Stimulated activated CD8-positive, alpha-beta memory T cell treated with anti-CD3 and anti-CD28 coated beads, Interleukin-4, amount 100 ng/mL, for 48 hours (primary cell): Measurements from ENCODE around the gene RBP3.
A peak's percentile ranks its signal among the peaks of the same experiment; 100 is the strongest.

Experiments used
- DNase-seq: peaks from one replicate; pipeline ENCODE4 v3.0.0-alpha.2; 2020

RBP3 gene

DNA sequence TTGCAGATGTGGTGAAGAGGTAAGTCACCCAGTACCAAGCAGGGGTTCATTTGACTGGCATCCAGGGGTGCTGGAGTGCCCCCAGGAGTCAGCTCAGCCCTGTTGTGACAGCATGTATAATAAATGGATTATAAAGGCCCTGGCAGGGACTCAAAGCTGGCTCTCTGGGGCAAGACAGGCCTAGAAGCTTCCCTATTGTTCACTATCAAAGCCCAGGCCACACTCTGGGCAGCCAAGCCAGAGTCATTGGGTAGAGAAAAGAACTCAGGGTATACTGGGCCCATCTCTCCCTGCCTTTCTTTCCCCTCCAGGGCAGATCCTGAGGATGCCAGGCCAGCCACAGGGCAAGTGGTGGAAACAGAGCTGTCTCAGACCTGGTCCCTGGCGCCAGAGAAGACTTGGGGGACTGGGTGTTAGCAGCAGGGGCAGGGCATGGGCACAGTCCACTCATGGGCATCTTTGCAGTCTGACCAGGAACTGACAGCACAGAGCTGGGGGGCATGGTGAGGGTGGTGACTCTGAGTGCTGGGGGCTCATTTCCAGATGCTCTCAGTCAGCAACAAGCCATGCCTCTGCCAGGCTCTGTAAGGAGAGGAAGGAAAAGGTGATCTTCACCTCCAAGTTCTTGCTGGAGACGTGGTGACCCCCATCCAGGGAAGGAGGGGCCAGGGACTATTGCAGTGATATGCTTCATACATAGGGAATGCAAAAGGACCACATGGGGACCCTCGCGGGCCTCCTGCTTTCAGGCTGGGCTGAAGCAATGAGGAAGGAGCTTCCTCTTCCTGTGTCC lies 11.7 kb downstream of the RBP3 start:
- no peak for DNase-seq

DNA sequence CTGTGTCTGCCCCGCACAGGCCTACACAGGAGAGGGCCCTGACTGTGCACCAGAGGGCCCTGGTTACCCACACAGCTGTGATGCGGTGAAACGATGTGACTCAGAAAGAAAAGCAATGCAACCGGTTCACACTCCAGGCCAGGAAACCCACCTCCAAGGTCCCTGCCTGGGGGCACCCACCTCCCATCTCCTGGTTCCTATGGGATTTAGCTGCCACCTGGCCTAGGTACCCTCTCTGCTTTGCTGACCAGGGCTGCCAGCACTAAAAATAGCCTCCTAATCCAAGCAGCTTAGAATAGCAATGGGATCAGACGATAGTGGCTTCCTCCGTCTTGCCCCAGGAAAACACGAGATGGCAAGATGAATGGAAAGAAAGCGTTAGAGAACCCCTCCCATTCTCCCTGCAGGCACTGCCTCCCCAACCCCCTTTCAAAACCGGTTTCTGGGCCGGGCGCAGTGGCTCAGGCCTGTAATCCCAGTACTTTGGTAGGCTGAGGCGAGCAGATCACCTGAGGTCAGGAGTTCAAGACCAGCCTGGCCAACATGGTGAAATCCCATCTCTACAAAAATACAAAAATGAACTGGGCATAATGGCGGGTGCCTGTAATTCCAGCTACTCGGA lies 12.4 kb downstream of the RBP3 start:
- DNase-seq, result no peak

DNA sequence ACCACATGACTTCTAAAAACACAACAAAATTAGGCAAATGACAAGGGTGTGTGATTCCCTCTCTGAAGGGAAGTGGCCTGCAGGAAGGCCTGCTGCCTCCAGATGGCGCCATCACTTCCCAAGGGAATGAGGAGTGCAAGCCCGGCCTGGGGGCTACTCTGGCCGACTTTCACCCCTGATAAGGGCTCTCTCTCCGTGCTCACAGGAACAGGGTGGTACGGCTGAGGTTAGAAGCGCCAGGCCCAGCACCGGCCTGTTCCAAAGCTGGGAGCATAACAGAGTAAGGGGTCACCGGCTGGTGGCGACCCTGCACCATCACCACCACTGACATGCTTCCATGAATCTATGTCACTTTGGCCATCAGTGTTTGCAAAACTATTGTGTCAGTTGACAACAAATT lies 13.1 kb downstream of the RBP3 start:
- DNase-seq, result peak; percentile 73

DNA sequence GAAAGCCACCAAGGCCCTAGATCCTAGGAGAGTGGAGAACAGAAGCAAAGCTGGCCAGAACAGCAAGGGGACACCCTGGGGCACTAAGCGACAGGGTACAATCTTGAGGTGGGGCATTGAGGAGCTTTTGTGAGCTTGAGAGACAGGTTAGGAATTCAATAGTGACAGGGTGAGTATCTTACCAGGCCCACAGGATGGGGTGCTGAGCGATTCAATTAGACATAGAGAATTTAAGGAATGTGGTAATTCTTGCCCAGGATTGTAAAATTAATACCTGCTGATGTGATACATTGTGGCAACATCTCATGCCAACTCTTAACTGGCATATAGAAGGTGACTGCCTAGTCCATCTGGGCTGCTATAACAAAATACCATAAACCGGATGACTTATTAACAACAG lies 14.0 kb downstream of the RBP3 start:
- no peak for DNase-seq

DNA sequence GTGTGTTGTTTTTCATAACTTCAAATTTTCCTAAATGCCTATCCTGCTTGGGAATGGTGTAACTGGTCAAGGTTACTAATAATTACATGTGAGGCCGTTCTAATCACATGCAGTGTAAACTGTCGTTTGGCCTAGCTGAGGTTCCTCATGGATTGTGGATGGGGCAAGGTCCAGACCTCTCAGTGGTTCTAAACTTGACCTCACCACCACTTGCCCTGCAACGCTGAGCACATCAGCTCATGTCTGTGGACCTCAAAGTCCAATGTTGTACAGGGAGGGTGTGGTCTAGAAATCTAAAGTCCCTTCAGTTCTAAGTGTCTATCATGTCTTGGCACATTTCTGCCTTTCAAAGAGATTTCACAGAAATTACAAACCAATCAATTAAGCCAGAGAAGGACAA lies 15.6 kb downstream of the RBP3 start:
- no peak for DNase-seq

DNA sequence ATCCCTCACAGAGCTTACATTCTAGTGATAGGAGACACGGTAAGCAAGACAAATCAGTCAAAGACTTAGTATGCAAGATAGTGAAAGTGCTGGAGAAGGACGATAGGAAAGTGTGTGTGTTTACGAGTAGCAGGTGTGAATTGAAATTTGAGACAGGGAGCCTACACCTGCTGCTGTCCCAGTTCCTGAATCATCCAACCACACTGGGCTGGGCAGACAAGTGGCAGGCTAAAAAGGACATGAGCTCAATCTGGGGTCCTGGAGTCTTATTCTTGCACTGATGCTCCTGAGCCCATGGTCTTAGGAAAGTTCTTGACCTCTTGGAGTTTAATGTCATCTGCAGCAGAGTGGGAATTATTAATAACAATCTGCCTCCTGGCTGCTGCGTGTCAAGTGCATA lies 16.2 kb downstream of the RBP3 start:
- no peak for DNase-seq

DNA sequence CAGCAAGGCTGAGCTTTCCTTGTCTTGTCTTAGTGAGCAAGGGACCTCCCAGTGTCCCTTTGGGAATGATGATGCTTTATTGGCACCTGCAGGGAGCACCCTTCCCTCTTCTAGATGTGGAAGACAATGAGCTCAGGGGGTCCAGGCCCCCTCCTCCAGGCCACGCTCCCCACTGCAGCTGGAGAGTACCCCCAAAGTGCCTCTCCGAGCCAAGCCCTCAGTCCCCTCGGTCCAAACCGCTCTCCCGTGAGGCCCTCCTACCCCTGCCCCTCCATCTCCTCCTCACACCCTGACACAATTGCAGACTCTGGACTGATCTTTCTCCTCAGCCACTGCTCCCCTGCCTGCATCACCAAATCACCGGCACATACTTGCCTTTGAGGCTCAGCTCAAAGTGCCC lies 16.7 kb downstream of the RBP3 start:
- DNase-seq, result no peak

DNA sequence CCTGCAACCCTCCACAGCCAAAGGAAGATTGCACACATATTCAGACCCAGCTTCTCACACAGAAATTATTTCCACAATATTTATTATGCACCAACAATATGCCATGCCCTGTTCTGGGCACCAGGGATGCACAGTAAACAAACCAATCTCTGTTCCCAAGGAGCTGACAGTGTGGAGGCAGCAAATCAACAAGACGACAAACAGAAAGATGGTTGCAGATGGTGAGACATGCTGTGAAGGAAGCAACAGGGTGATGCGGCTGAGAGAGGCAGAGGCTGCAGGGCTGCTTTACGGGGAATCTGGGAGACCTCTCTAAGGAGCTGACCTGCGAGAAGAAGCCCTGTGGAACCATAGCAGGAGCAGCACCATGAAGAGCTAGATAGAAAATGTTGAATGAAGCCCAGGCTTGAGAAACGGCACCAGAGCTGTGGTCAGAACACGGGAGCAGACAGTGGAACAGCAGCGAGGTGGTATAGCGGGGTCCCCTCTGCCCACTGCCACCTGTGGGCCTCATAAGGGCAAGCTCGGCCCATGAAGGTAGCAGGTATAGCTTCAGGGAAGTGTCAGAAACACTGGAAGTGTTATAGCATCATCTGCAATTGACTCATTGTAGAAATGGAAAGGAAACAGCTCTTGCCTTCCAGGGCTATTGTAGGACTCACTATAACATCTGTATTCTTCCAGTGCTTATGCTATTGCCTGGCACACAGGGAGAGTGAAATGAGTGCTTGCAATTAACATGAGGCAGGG lies 17.4 kb downstream of the RBP3 start:
- DNase-seq, result no peak

DNA sequence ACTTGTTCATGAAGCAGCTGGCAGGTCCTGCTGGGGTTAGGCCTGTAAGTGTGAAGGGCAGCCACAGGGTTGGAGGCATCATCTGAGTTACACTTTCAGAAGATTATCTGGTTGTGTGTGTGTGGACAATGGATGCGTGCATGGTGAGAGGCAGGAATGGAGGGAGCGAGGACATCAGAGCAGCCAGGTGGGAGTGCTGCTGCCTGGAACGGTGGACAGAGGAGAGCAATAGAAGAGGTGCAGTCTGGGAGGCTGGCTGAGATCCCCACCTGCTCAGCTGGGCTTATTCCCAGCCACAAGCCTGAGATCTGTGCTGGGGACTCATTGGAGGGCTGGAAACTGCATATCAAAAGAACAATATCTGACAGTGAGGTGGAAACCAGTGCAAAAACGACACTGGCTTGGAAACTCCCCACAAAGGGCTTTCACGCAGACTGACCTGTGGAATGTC lies 18.0 kb downstream of the RBP3 start:
- DNase-seq, result no peak

DNA sequence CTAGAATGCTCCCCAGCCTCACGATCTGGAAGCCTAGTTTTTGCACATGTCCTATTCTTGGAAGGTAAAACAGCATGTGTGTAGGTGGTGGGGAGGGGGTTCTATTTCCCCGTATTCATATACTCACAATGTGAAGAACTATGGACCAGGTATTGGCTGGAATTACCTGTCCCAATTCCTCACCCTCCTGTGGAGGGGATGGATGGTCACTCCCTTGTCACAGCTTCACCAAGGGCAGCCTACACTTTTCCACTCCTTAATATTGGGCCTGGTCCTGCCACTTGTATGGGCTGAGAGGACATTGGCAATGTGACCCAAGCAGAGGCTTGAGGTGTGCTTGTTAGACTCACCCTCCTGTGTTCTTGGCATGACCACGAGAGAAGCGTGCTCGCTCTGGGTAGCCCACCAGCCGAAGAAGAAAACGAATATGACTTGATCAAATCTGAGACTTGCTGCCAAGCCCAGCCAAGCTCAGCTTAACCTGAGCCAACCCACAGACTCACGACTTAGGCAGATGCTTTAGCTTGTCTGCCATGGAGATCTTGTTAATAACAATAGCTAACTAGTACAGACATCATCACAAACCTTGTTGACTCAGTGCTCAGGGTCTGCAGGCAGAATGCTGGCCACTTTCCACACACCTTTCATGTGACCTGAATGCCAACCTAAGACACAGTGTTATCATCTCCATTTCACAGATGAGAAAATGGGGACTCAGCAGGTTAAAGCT lies 18.7 kb downstream of the RBP3 start:
- DNase-seq, result no peak

DNA sequence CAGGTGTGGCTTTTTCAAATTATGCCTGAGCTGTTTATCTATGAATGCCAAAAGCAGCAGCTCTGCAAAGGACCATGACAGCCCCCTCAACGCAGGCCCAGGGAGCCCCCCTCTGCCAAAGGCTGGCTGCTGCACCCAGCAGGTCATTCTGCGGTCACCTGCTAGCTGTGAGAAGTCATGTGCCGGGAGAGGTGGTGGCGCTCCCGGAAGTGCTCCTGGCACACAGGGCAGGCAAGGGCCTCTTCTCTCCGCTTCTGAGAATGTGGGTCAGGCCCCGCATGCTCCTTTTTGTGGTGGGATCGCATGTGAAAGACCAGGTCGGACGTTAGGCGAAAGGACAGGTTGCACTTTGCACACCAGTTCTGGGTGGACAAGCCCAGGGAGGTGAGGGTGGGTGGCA lies 19.5 kb downstream of the RBP3 start:
- DNase-seq, result no peak

DNA sequence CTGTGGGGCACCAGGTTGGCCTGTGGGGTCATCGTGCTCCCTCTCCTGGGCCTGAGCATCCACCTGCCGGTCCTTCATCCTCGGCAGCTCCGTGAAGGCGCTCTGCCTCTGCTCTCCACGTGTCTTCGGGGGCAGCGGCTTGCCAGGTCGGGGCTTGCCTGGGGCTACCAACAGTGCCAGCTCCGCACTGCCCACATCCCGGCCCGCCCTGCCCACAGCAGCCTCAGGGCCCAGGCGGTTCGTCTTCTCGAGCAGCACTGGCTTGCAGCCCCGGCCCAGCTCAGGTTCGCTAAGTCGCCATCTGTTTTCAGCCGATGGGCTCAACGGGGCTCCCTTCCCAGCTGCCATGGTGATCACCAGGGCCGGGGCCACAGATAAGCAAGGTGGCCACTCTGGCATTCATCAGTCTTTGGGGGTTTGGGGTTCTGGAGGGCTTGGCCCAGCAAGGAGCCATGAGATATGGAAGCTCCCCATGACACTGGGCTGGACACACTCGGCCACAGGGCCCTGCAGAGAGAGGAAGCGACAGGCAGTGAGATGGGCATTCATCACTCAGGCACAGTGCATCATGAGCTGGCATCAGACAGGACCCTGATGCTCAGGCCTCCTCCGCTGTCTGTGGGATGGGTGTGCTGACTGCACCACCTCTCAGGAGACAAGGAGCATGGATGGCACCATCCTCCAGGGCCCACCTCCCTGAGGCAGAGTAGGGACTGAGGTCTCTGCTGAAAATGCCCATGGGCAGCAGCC lies 20.4 kb downstream of the RBP3 start:
- no peak for DNase-seq

DNA sequence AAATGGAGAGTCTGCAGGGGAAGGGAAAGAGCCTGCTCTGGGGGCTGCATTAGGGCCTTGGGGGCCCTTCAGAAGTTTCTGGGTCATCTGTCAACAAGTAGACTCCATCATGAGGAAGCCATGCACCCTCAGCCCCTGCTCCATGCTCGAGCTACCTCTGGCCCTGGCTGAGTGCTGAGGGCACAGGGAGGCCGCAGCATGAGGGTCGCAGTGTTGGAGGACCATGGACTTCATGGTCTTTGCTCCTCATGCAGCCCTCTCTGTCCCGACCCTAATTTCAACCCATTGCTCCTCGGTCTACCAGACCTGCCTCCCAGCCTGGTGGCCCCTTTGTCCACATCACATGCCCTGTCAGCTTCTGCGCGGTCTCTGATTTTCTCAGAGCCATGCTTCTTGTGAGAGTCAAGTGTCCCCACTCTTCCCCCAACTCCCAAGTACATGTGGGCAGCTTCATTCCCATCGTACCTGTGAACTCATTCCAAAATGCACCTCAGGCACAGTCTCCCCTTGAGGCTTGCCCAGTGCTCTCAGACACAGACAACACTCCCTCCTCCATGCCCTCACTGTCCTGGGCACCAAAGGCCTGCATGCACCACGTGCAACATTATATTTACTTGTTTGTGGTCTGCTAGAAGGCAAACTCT lies 21.2 kb downstream of the RBP3 start:
- DNase-seq, result no peak

DNA sequence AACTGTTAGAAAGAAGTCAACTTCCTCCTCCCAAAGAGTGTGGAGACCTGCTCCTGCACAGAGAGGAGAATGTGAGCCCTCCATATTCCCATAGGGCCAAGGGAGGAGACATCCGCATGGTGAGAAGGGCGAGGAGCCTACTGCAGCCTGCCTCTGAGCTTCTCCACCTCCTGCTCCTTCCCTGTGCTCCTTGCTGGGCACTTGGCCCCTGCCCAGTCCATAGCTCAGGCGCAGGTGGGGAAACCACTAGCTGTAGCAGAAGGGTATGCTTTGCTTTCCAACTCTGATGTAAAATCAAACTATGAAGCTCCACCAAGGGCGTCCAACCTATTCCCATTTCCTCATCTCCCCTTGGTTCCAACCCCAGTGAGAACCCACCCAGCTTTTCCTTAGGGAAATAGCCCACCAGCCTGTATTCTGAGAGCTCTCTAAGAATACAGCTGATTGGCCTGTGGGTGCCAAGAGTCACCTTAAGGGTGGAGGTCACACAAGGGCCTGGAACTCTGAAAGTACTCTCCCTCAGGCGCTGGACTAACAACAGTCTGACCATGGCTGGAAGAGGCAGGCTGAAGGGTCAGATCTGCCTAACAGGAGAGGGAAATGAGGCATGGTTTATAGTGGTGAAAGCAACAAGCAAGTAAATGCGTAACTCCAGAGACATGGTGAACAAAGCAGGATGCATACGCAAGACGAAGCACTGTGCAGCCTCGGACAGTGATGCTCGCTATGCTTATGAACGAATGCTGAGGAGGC lies 22.0 kb downstream of the RBP3 start:
- DNase-seq, result no peak

DNA sequence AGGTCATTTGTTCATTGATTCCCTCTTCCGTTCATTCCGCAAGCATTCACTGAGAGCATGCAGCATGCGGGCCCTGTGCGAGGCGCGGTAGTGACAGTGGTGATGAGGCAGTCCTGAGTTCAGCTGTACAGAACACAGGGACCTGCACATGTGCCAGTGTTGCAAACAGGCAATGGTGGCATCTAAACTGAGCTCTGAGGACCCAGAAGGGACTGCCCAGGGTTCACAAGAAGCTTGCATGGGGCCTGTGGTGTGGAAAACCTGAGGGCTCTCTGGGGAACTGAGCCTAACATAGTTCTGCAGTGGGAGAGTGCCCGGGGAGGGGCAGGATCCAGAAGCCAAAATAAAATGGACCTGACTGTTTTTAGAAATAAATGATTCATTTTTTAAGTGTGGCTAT lies 22.7 kb downstream of the RBP3 start:
- no peak for DNase-seq

DNA sequence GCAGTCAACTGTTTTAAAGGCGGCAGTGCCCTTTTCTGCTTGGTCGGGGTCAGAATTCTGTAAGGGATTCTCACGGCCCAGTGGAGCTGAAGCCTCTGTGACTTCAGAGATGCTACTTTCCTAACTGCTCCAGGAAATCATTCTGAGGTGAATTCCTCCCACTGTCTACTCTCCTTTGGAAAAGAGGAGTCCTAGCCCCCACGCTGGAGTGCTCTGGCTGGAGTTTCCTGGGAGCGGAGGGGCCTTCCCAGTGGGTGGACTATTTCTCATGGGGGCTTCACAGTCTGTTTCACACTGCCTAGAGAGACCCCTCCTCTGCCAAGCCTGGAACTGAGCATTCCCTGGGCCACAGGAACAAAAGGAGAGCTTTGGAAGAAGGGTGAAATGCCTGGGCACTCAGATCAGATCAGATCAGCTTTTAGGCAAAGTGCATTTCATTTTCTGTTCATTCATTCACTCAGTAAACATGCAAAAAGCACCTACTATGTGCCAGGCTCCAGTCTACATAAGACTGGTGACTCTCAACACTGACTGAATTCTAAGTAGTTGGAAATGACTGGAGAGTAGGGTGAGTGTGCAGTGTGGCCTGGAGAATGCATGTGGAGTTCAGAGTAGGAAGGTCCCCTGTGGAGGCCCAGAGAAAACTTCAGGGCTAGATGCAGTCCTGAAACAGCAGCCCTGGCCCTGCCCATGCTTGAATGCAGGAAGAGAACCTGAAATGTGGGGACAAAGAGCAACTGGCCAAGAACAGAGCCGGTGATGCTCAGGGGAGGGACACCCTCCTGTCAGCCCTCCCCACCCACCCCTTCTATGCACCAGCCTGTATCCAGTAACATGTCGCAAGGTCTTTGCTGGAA lies 23.7 kb downstream of the RBP3 start:
- no peak for DNase-seq

DNA sequence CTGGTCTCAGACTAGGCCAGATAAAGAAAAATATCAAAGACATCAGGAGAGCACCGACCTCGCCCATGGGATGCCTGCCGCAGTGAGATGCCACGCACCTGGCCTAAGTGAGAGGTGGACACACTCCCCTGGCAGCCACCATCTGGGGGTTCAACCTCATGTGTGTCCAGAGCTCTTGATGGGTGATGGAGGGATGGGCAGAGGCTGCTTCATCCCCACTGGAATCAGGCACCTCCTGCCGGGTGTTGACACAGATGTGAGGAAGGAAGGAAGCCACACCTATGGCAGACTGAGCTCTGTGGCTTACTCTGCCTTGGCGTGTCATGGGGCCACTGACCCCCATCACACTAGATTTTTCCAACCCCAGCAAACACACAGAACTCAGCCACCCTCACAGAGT lies 24.6 kb downstream of the RBP3 start:
- DNase-seq, result peak; percentile 15

DNA sequence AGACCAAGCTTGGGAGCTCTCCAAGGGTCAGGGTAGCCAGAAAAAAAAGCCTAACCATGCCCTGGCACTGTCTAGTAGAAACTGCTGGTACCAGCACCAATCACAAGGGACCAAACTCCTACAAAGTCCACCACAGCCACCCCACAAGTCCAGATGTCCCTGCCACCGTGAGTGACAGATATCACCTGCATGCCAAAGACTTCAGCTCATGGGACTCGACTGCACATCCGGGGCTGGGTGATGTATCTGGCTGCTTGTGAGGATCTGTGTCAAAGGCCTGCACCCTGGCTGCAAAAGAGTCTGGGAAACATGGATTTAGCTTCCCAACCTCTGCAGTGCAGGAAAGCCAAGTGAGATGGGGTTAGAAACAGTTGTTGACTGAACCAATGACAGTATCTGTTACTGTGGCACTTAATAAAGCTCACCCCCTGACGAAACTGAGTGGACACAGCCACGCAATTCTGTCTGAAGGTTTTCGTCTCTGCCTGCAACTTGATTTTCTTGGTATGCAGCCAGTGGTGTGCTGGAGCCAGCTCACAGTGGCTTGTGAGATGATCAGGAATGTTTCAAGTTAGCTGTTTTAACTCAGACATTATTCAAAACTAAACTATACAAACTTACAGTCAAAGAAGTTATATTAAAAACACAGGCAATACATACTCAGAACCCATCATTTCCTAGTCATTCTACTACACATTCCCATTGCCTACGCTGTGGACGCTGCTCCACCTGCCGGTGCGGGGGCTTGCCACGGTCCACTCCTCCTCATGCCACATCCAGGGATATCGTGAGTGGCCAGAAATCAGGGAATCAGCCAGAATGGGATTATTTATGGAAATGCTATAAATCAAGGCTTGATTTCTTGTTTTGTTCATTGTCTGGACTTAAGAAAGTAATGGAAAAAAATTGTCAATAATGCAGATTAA lies 26.7 kb downstream of the RBP3 start:
- DNase-seq, result peak; percentile 21
